ENCODE measurements around the gene NR4A3. TPM values are rescaled to one million over a fixed set of nuclear protein-coding genes. Genes with fewer than 3 reads are reported as not detected.
A peak's percentile ranks its signal among the peaks of the same experiment; 100 is the strongest.

NR4A3 gene
- polyA plus RNA-seq, 4 donors: 0.35 to 1.3 (median 0.45) TPM

- DNase-seq (ENCODE audit: low read depth in 4 of 4, low spot score in 3 of 4): no peak
Observed at GRCh38 chr9:99811598-99812383, 9.9 kb upstream of the NR4A3 start.

- no peak for DNase-seq (ENCODE audit: low read depth in 4 of 4, low spot score in 3 of 4)
Observed at GRCh38 chr9:99813739-99814138, 7.9 kb upstream of the NR4A3 start.

GRCh38 chr9:99814359-99814758, 7.3 kb upstream of the NR4A3 start:
- DNase-seq (ENCODE audit: low read depth in 4 of 4, low spot score in 3 of 4): no peak

- DNase-seq (ENCODE audit: low read depth in 4 of 4, low spot score in 3 of 4): no peak
Observed at GRCh38 chr9:99816392-99816791, 5.3 kb upstream of the NR4A3 start.

GRCh38 chr9:99818500-99818899, 3.2 kb upstream of the NR4A3 start:
- no peak for DNase-seq (ENCODE audit: low read depth in 4 of 4, low spot score in 3 of 4)

- peak in 2 of 4 donors; percentile 43 to 70 for DNase-seq (ENCODE audit: low read depth in 4 of 4, low spot score in 3 of 4)
Observed at GRCh38 chr9:99819123-99819855, 2.4 kb upstream of the NR4A3 start.

GRCh38 chr9:99819856-99820684, 1.6 kb upstream of the NR4A3 start:
- DNase-seq (ENCODE audit: low read depth in 4 of 4, low spot score in 3 of 4): peak in 2 of 4 donors; percentile 81 to 84

GRCh38 chr9:99820685-99821395, 845 bp upstream of the NR4A3 start:
- DNase-seq (ENCODE audit: low read depth in 4 of 4, low spot score in 3 of 4): peak in 2 of 4 donors; percentile 40 to 51

- DNase-seq (ENCODE audit: low read depth in 4 of 4, low spot score in 3 of 4): peak in 1 of 4 donors; percentile 18
Observed at GRCh38 chr9:99822109-99822805, 572 bp downstream of the NR4A3 start.

GRCh38 chr9:99822806-99823591, 1.3 kb downstream of the NR4A3 start:
- peak in 1 of 4 donors; percentile 35 for DNase-seq (ENCODE audit: low read depth in 4 of 4, low spot score in 3 of 4)

- DNase-seq (ENCODE audit: low read depth in 4 of 4, low spot score in 3 of 4): peak in 1 of 4 donors; percentile 29
Observed at GRCh38 chr9:99823681-99824377, 2.1 kb downstream of the NR4A3 start.

- peak in 1 of 4 donors; percentile 34 for DNase-seq (ENCODE audit: low read depth in 4 of 4, low spot score in 3 of 4)
Observed at GRCh38 chr9:99824378-99825171, 2.9 kb downstream of the NR4A3 start.

- DNase-seq (ENCODE audit: low read depth in 4 of 4, low spot score in 3 of 4): peak in 1 of 4 donors; percentile 26
Observed at GRCh38 chr9:99825172-99826046, 3.7 kb downstream of the NR4A3 start.

- DNase-seq (ENCODE audit: low read depth in 4 of 4, low spot score in 3 of 4): no peak
Observed at GRCh38 chr9:99826579-99826978, 4.9 kb downstream of the NR4A3 start.

- no peak for DNase-seq (ENCODE audit: low read depth in 4 of 4, low spot score in 3 of 4)
Observed at GRCh38 chr9:99827244-99827643, 5.6 kb downstream of the NR4A3 start.

- no peak for DNase-seq (ENCODE audit: low read depth in 4 of 4, low spot score in 3 of 4)
Observed at GRCh38 chr9:99828054-99828416, 6.3 kb downstream of the NR4A3 start.
